Immature natural killer cell (primary cell): Measurements from ENCODE around the gene TLR2. TPM values are rescaled to one million over a fixed set of nuclear protein-coding genes. Genes with fewer than 3 reads are reported as not detected.

Experiments used
- DNase-seq, 3 donors: peaks; one replicate each; pipeline ENCODE4 v3.0.0; 2022; ENCODE audit warnings: mixed read lengths in 1 of 3
- H3K27ac Mint-ChIP-seq, 6 donors: one replicate each; pipeline ENCODE4 v1.8.0; 2020; ENCODE audit warnings: mixed read lengths in 6 of 6, mild to moderate bottlenecking in 5 of 6, inconsistent platforms in 4 of 6, moderate library complexity in 3 of 6
- H3K27me3 Mint-ChIP-seq, 3 donors: one replicate each; pipeline ENCODE4 v1.8.0; 2020 to 2021; ENCODE audit warnings: low read depth in 3 of 3, mild to moderate bottlenecking in 3 of 3, mixed read lengths in 3 of 3, moderate library complexity in 3 of 3, inconsistent platforms in 1 of 3
- H3K36me3 Mint-ChIP-seq, 3 donors: one replicate each; pipeline ENCODE4 v1.8.0; 2020; ENCODE audit warnings: mixed read lengths in 3 of 3, inconsistent platforms in 2 of 3, mild to moderate bottlenecking in 2 of 3
- H3K4me1 Mint-ChIP-seq, 2 donors: one replicate each; pipeline ENCODE4 v1.8.0; 2020; ENCODE audit warnings: inconsistent platforms in 2 of 2, mild to moderate bottlenecking in 2 of 2, mixed read lengths in 2 of 2, moderate library complexity in 1 of 2
- H3K4me3 Mint-ChIP-seq, 5 donors: one replicate each; pipeline ENCODE4 v1.8.0; 2020; ENCODE audit warnings: mild to moderate bottlenecking in 5 of 5, mixed read lengths in 5 of 5, inconsistent platforms in 3 of 5, moderate library complexity in 3 of 5
- H3K9me3 Mint-ChIP-seq, 6 donors: one replicate each; pipeline ENCODE4 v1.8.0; 2020; ENCODE audit warnings: mild to moderate bottlenecking in 6 of 6, mixed read lengths in 6 of 6, inconsistent platforms in 4 of 6, moderate library complexity in 3 of 6
- polyA plus RNA-seq, 3 donors: library from polyadenylated mRNA; unstranded; fragments of 300-500 nt; fragmentation: Illumina TruSeq; gene quantifications; one replicate each; pipeline ENCODE4 v1.2.3, GENCODE V29; 2021

The TLR2 gene
- polyA plus RNA-seq, 3 donors from 2014 or later = 0.48 to 2.6 (median 1.5) TPM

DNA sequence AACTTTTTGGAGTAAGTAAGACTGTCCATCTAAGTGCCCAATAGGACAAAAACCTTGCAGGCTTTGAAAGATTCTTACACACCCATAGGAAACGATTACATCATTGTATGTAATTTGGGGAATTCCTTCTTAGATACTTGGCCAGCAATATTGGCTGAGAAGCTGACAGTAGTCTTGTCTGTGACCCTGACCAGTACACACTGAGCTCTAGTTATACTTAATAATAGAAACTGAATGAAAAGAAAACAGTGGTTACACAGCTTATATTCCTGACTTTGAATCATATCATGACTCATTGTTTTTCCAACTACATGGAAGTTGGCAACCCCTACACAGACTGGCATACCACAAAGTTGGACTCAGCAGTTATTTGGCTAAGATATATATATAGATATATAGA, 7.1 kb upstream of the TLR2 start:
- Mint-ChIP-seq H3K27me3 (peaks cover 3 to 18% (median 11%) of the 10 kb centered on the region in 3 donors), H3K9me3 (peaks cover 4 to 32% (median 18%) of the 10 kb centered on the region in 6 donors), H3K36me3 (no peaks in the 10 kb centered on the region), H3K4me3 (no peak overlapping the region), H3K4me1 (no peaks in the 10 kb centered on the region), H3K27ac (no peak overlapping the region)
- DNase-seq = no peak

GRCh38 chr4:153679486-153679885, 4.6 kb upstream of the TLR2 start:
- no peak for DNase-seq
- H3K27ac Mint-ChIP-seq = no peak overlapping the region
- peaks cover 6 to 11% of the 10 kb centered on the region in 2 donors for H3K4me1 Mint-ChIP-seq
- H3K4me3 Mint-ChIP-seq = no peak overlapping the region
- peaks cover 0 to 4% (median 0%) of the 10 kb centered on the region in 3 donors for H3K36me3 Mint-ChIP-seq
- H3K27me3 Mint-ChIP-seq = peaks cover 9 to 25% (median 9%) of the 10 kb centered on the region in 3 donors
- peaks cover 4 to 25% (median 18%) of the 10 kb centered on the region in 6 donors for H3K9me3 Mint-ChIP-seq

GRCh38 chr4:153683763-153684181, 308 bp upstream of the TLR2 start:
- Mint-ChIP-seq H3K9me3 (peaks cover 4 to 9% (median 9%) of the 10 kb centered on the region in 6 donors), H3K27ac (no peak overlapping the region), H3K4me1 (peaks cover 12 to 20% of the 10 kb centered on the region in 2 donors), H3K27me3 (peaks cover 7 to 32% (median 9%) of the 10 kb centered on the region in 3 donors), H3K36me3 (peaks cover 0 to 9% (median 7%) of the 10 kb centered on the region in 3 donors), H3K4me3 (peak overlapping the region; percentile 67 to 87 (median 81))
- no peak for DNase-seq

- Mint-ChIP-seq H3K36me3 (peaks cover 4 to 20% (median 19%) of the 10 kb centered on the region in 3 donors), H3K4me1 (peaks cover 12 to 20% of the 10 kb centered on the region in 2 donors), H3K9me3 (peaks cover 8 to 21% (median 20%) of the 10 kb centered on the region in 6 donors), H3K4me3 (peak overlapping the region; percentile 57 to 85 (median 78)), H3K27ac (no peak overlapping the region), H3K27me3 (peaks cover 5 to 34% (median 9%) of the 10 kb centered on the region in 3 donors)
- no peak for DNase-seq
Measured at GRCh38 chr4:153684971-153685371, 891 bp downstream of the TLR2 start.

GRCh38 chr4:153704522-153704921, 20.4 kb downstream of the TLR2 start:
- Mint-ChIP-seq H3K27ac (no peak overlapping the region), H3K9me3 (no peaks in the 10 kb centered on the region), H3K4me3 (no peak overlapping the region), H3K4me1 (peaks cover 5 to 11% of the 10 kb centered on the region in 2 donors), H3K27me3 (peaks cover 3 to 11% (median 3%) of the 10 kb centered on the region in 3 donors), H3K36me3 (no peaks in the 10 kb centered on the region)
- no peak for DNase-seq

DNA sequence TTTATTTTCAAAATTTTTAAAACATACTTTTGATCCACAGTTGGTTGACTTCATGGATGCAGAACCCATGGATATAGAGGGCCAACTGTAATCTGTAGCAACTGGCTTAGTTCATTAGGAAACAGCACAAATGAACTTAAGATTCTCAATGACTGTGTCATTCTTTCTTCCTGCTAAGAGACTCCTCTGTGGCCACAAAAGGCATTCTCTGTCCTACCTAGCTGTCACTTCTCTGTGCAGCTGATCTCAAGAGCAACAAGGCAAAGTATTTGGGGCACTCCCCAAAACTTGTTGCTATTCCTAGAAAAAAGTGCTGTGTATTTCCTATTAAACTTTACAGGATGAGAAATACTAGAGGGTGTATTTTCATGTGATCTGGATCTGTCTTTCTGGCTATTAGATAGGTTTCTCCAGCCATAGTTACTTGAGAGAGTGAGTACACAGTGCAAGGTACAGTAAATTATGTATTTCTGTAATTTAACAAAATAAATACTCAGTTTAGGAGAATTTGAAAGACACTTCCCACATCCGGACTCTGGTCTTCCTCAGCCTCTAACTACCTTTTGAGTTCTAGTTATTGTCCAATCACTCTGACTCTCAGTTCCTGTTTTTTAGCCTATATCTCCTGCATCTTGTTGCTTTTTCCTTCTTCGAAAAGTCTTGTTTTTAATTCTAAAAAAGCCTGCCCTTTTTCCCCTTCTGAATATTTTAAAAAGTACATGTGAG, 21.8 kb downstream of the TLR2 start:
- no peaks in the 10 kb centered on the region for H3K36me3 Mint-ChIP-seq
- no peak overlapping the region for H3K4me3 Mint-ChIP-seq
- peaks cover 5 to 11% of the 10 kb centered on the region in 2 donors for H3K4me1 Mint-ChIP-seq
- DNase-seq = no peak
- no peaks in the 10 kb centered on the region for H3K9me3 Mint-ChIP-seq
- peaks cover 3 to 8% (median 3%) of the 10 kb centered on the region in 3 donors for H3K27me3 Mint-ChIP-seq
- H3K27ac Mint-ChIP-seq = no peak overlapping the region

GRCh38 chr4:153706519-153706918, 22.4 kb downstream of the TLR2 start:
- peaks cover 5 to 11% of the 10 kb centered on the region in 2 donors for H3K4me1 Mint-ChIP-seq
- H3K27me3 Mint-ChIP-seq = peaks cover 3 to 7% (median 3%) of the 10 kb centered on the region in 3 donors
- DNase-seq = no peak
- no peaks in the 10 kb centered on the region for H3K36me3 Mint-ChIP-seq
- H3K9me3 Mint-ChIP-seq = no peaks in the 10 kb centered on the region
- no peak overlapping the region for H3K27ac Mint-ChIP-seq
- no peak overlapping the region for H3K4me3 Mint-ChIP-seq

DNA sequence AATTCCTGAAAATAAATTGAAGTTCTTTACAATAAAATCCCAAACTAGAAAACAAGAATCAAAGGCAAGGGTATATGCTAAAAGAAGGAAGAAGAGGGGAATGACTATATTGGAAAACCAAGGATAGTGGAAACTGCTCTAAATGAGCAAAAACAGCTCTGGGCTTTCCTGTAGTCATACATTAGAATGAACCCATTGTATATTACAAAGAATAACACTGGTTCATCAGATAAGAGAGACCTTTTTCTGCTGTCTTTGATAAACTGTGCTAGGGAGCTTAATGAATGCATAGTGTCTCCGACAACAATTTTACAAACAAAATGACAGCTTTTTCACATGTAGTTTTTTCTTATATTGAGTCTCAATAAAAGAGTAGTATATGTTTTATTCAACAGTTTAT, 26.6 kb downstream of the TLR2 start:
- no peak overlapping the region for H3K27ac Mint-ChIP-seq
- no peaks in the 10 kb centered on the region for H3K36me3 Mint-ChIP-seq
- H3K4me1 Mint-ChIP-seq = peaks cover 5 to 11% of the 10 kb centered on the region in 2 donors
- peaks cover 3 to 7% (median 7%) of the 10 kb centered on the region in 3 donors for H3K27me3 Mint-ChIP-seq
- no peak for DNase-seq
- no peak overlapping the region for H3K4me3 Mint-ChIP-seq
- no peaks in the 10 kb centered on the region for H3K9me3 Mint-ChIP-seq

DNA sequence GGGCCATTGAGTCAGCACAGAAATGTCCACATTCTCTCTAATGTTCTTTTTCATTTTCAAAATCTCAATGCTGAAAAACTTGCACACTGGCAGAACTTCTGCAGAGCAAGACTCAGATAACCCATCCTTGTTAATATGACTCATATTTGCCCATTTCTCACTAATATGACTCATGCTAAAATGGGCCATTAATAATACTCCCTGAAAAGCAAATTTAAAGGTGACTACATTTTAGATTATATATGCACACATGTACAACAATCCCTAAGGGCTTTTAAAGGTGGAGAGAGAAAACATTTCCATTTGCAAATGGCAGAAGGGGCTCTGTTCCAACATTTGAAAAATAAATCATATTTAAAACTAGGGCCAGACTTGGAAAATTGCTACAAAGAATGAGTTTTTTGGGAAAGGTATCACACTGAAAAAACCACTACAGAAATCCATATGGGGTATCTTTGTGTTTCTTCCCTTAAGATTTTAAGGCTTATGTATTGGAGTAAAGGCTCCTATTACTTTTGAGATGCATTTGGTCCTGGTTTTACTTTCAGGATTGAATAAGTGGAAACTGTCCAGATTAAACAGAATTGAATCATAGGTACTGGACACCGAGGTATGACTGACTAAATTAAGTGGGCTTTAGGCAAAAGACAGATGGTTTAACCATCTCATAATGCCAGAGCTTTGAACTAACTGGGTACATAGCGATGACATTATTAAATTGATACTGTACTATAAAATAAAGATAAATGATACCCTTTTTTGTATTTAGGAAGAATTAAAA, 30.0 kb downstream of the TLR2 start:
- no peak for DNase-seq
- H3K9me3 Mint-ChIP-seq = peaks cover 0 to 4% (median 0%) of the 10 kb centered on the region in 6 donors
- H3K36me3 Mint-ChIP-seq = peaks cover 0 to under 1% (median 0%) of the 10 kb centered on the region in 3 donors
- peaks cover 1 to 3% (median 3%) of the 10 kb centered on the region in 3 donors for H3K27me3 Mint-ChIP-seq
- H3K4me1 Mint-ChIP-seq = no peaks in the 10 kb centered on the region
- H3K27ac Mint-ChIP-seq = no peak overlapping the region
- H3K4me3 Mint-ChIP-seq = no peak overlapping the region

- H3K4me3 Mint-ChIP-seq = no peak overlapping the region
- peaks cover 0 to 6% (median 0%) of the 10 kb centered on the region in 6 donors for H3K9me3 Mint-ChIP-seq
- no peak overlapping the region for H3K27ac Mint-ChIP-seq
- H3K36me3 Mint-ChIP-seq = peaks cover 0 to 3% (median 0%) of the 10 kb centered on the region in 3 donors
- H3K27me3 Mint-ChIP-seq = peaks cover 0 to 9% (median 2%) of the 10 kb centered on the region in 3 donors
- H3K4me1 Mint-ChIP-seq = no peaks in the 10 kb centered on the region
- DNase-seq = no peak
Measured at GRCh38 chr4:153722036-153722435, 38.0 kb downstream of the TLR2 start.

DNA sequence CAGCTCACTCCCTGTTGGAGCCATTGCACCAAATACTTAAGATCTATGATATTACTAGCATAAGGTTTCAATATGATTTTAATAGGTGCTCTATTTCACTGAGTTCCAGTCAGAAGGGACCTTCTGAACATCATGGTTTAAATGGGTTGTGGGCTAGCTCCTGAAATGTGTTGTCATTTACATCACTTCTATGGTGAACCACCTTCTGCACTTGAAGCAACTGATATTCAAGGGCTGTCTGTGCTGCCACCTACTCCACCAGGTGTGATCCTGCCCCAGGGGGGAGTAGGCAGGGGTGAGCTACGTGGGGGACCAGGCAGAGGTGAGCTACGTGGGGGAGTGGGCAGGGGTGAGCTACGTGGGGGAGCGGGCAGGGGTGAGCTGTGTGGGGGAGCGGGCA, 40.5 kb downstream of the TLR2 start:
- Mint-ChIP-seq H3K27ac (no peak overlapping the region), H3K4me3 (no peak overlapping the region), H3K36me3 (no peaks in the 10 kb centered on the region), H3K27me3 (peaks cover 2 to 6% (median 2%) of the 10 kb centered on the region in 3 donors), H3K4me1 (no peaks in the 10 kb centered on the region), H3K9me3 (peaks cover 0 to 3% (median 0%) of the 10 kb centered on the region in 6 donors)
- DNase-seq = no peak

GRCh38 chr4:153725136-153725830, 41.2 kb downstream of the TLR2 start:
- Mint-ChIP-seq H3K4me1 (no peaks in the 10 kb centered on the region), H3K27me3 (peaks cover 2 to 6% (median 2%) of the 10 kb centered on the region in 3 donors), H3K36me3 (no peaks in the 10 kb centered on the region), H3K27ac (no peak overlapping the region), H3K9me3 (peaks cover 0 to 3% (median 0%) of the 10 kb centered on the region in 6 donors), H3K4me3 (no peak overlapping the region)
- no peak for DNase-seq

- Mint-ChIP-seq H3K36me3 (no peaks in the 10 kb centered on the region), H3K27ac (no peak overlapping the region), H3K4me1 (no peaks in the 10 kb centered on the region), H3K4me3 (no peak overlapping the region), H3K9me3 (peaks cover 0 to 3% (median 0%) of the 10 kb centered on the region in 6 donors), H3K27me3 (peaks cover 2 to 6% (median 2%) of the 10 kb centered on the region in 3 donors)
- no peak for DNase-seq
Measured at GRCh38 chr4:153725831-153726154, 41.7 kb downstream of the TLR2 start.
